NB4 (cell line): ENCODE results near the gene IP6K2.

Source experiments
- DNase-seq: peaks from one replicate; pipeline ENCODE4 v3.0.0; 2010; ENCODE audit warnings: low read depth
- H3K4me3 ChIP-seq: one replicate; pipeline ENCODE4 v1.5.1; 2011; ENCODE audit warnings: mild to moderate bottlenecking, low read depth, low read length, moderate library complexity
- MAX ChIP-seq: IDR thresholded peaks from 2 replicates; pipeline ENCODE4 v1.6.1; 2011; ENCODE audit warnings: low read depth, low read length
- MYC ChIP-seq: IDR thresholded peaks from 2 replicates; pipeline ENCODE4 v1.6.1; 2011; ENCODE audit warnings: low read depth, low read length
- POLR2A ChIP-seq: IDR thresholded peaks from 2 replicates; pipeline ENCODE4 v1.6.1; 2011; ENCODE audit warnings: mild to moderate bottlenecking; ENCODE audit not compliant: insufficient read length; ENCODE audit errors: extremely low read depth
- TF ChIP-seq, protein P1 (sequence below): IDR thresholded peaks from one replicate; pipeline ENCODE4 v1.5.1; 2012; ENCODE audit warnings: low read depth, low read length

Gene IP6K2

GRCh38 chr3:48697952-48698351 lies 19.1 kb downstream of the IP6K2 start:
- no peak for DNase-seq
- TF ChIP-seq, protein P1, sequence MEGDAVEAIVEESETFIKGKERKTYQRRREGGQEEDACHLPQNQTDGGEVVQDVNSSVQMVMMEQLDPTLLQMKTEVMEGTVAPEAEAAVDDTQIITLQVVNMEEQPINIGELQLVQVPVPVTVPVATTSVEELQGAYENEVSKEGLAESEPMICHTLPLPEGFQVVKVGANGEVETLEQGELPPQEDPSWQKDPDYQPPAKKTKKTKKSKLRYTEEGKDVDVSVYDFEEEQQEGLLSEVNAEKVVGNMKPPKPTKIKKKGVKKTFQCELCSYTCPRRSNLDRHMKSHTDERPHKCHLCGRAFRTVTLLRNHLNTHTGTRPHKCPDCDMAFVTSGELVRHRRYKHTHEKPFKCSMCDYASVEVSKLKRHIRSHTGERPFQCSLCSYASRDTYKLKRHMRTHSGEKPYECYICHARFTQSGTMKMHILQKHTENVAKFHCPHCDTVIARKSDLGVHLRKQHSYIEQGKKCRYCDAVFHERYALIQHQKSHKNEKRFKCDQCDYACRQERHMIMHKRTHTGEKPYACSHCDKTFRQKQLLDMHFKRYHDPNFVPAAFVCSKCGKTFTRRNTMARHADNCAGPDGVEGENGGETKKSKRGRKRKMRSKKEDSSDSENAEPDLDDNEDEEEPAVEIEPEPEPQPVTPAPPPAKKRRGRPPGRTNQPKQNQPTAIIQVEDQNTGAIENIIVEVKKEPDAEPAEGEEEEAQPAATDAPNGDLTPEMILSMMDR = no peak
- no peak for TF ChIP-seq POLR2A
- no peak for TF ChIP-seq MYC
- no peak for TF ChIP-seq MAX
- no peak overlapping the region for H3K4me3 ChIP-seq

DNA sequence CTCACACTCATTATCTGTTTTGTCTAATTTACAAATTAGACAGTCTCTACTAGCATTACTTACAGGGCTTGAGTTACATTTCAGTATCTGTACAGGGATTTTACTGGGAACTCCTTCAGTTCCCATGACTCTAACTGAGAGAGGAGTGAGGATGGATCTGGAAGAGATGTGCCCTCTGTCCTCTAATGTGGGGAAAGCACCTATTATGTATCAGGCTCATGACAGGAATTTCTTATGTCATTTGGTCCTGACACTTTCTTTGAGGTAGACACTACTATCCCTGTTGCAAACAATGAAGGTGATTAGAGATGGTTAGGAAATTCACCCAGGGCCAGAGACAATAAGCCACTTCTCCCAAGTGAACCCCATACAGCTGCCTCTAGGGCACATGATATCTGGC lies 20.4 kb downstream of the IP6K2 start:
- DNase-seq = no peak
- no peak overlapping the region for H3K4me3 ChIP-seq
- TF ChIP-seq MAX = no peak
- no peak for TF ChIP-seq POLR2A
- no peak for TF ChIP-seq MYC
- TF ChIP-seq, protein P1 = no peak

DNA sequence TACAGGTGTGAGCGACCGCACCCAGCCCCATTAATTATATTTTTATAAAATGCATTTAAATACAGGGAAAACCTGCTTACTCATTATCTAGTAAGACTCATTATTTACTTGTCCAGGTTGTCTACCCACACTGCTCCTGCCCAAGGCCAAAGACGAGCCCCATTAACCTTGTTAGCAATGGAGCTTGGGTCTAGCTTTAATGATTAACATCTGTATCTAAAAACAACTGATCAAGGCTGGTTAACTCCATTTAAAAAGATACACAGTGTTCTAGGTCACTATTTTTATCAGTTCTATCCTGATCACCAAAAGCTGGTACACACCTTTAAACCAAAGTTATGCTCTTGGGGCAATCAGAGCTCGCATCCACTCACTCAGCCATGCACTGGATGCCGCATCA lies 20.9 kb downstream of the IP6K2 start:
- H3K4me3 ChIP-seq = no peak overlapping the region
- TF ChIP-seq POLR2A = no peak
- TF ChIP-seq MAX = no peak
- TF ChIP-seq, protein P1 = no peak
- no peak for TF ChIP-seq MYC
- no peak for DNase-seq

DNA sequence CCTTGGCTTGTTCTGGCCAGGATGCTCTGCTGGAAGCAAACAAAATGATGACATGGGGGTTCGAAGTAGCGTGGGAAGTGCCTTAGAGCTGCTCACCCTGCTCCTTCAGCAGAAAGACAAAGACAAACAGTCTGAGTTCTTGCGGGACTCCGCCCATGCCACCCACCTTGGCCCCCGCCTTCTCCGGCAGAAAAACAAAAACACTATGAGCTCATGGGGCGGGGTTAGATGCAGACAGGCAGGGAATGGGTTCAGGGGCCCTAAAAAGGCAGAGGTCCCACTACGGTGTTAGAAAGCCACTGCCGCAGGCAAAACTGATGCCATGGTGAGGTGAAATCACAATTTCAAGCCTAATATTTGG lies 21.6 kb downstream of the IP6K2 start:
- H3K4me3 ChIP-seq = no peak overlapping the region
- no peak for DNase-seq
- TF ChIP-seq MAX (no peak), MYC (no peak), POLR2A (no peak)
- TF ChIP-seq, protein P1 = no peak

GRCh38 chr3:48694610-48695392 lies 22.2 kb downstream of the IP6K2 start:
- no peak overlapping the region for H3K4me3 ChIP-seq
- no peak for DNase-seq
- no peak for TF ChIP-seq POLR2A
- no peak for TF ChIP-seq MAX
- no peak for TF ChIP-seq MYC
- TF ChIP-seq, protein P1 = no peak
